SK-N-SH (cell line): ENCODE results near the gene PTPN5. TPM values are rescaled to one million over a fixed set of nuclear protein-coding genes. Genes with fewer than 3 reads are reported as not detected.

Source experiments
- CTCF ChIA-PET: fragments of 300-600, 350-600 bp; formaldehyde crosslinking; extraction: SDS; loops from one replicate; lab custom pipeline; 2021; lab: Yijun Ruan, JAX
- POLR2A ChIA-PET: fragments of 350-600 bp; sonication (Branson Sonifier 250); formaldehyde crosslinking; extraction: SDS; loops from one replicate; lab custom pipeline; 2020; ENCODE audit warnings: antibody characterized with exemption, inconsistent platforms; lab: Yijun Ruan, JAX
- DNase-seq: peaks from one replicate; pipeline ENCODE4 v3.0.0; 2012
- H2AFZ ChIP-seq: fragments of 200-600 bp; sonication (generic); 2 replicates; pipeline ENCODE4 v1.8.1; 2016; ENCODE audit warnings: antibody characterized with exemption, mild to moderate bottlenecking, low read depth
- H3F3A ChIP-seq: fragments of 200-600 bp; sonication (generic); replicated peaks from 2 replicates; pipeline ENCODE3; 2016; ENCODE audit warnings: antibody characterized with exemption, mild to moderate bottlenecking; ENCODE audit not compliant: insufficient read depth
- H3K27ac ChIP-seq, 2 experiments: fragments of 200-500 bp in 1 of 2; fragments of 200-600 bp in 1 of 2; sonication (Bioruptor generic) in 1 of 2; sonication (generic), shearing (Covaris generic) in 1 of 2; 2 replicates each; pipeline versions ENCODE4 v1.5.1 to v1.6.1; 2014 to 2016; ENCODE audit warnings: low read depth in 2 of 2, inconsistent platforms in 1 of 2, low read length in 1 of 2, mild to moderate bottlenecking in 1 of 2, mixed read lengths in 1 of 2
- H3K27me3 ChIP-seq: fragments of 200-600 bp; sonication (generic), shearing (Covaris generic); 2 replicates; pipeline ENCODE4 v1.6.1; 2016; ENCODE audit warnings: mixed run types; ENCODE audit not compliant: insufficient read depth
- H3K36me3 ChIP-seq, 2 experiments: fragments of 200-500 bp in 1 of 2; fragments of 200-600 bp in 1 of 2; sonication (Bioruptor generic) in 1 of 2; sonication (generic) in 1 of 2; replicated peaks in 1 of 2; 2 replicates each; pipeline versions ENCODE3 to v1.5.1; 2014 to 2016; ENCODE audit warnings: low read length in 1 of 2, mild to moderate bottlenecking in 1 of 2; ENCODE audit not compliant: insufficient read depth in 2 of 2, control insufficient read depth in 1 of 2
- H3K4me1 ChIP-seq, 2 experiments: fragments of 200-500 bp in 1 of 2; fragments of 200-600 bp in 1 of 2; sonication (Bioruptor generic) in 1 of 2; sonication (generic), shearing (Covaris generic) in 1 of 2; 2 replicates each; pipeline versions ENCODE4 v1.5.1 to v1.6.1; 2014 to 2016; ENCODE audit warnings: low read depth in 1 of 2, low read length in 1 of 2, mixed run types in 1 of 2; ENCODE audit not compliant: insufficient read depth in 2 of 2, control insufficient read depth in 1 of 2
- H3K4me2 ChIP-seq: fragments of 200-600 bp; sonication (generic), shearing (Covaris generic); 2 replicates; pipeline ENCODE4 v1.6.1; 2017; ENCODE audit warnings: mixed run types
- H3K4me3 ChIP-seq, 2 experiments: fragments of 200-500 bp in 1 of 2; fragments of 200-600 bp in 1 of 2; sonication (Bioruptor generic) in 1 of 2; sonication (generic), shearing (Covaris generic) in 1 of 2; 2 replicates each; pipeline versions ENCODE4 v1.5.1 to v1.8.1; 2014 to 2016; ENCODE audit warnings: low read depth in 2 of 2, inconsistent platforms in 1 of 2, low read length in 1 of 2, mild to moderate bottlenecking in 1 of 2, mixed read lengths in 1 of 2, moderate library complexity in 1 of 2
- H3K79me2 ChIP-seq: fragments of 200-600 bp; sonication (generic); 2 replicates; pipeline ENCODE4 v1.8.1; 2017; ENCODE audit warnings: mild to moderate bottlenecking; ENCODE audit not compliant: insufficient read depth
- H3K9ac ChIP-seq: fragments of 200-600 bp; sonication (generic); 2 replicates; pipeline ENCODE4 v1.6.1; 2017; ENCODE audit warnings: mixed run types
- H3K9me2 ChIP-seq: fragments of 200-600 bp; sonication (generic); 2 replicates; pipeline ENCODE4 v1.6.1; 2017; ENCODE audit warnings: mixed run types
- H3K9me3 ChIP-seq: fragments of 200-600 bp; sonication (generic); 2 replicates; pipeline ENCODE4 v1.6.1; 2017; ENCODE audit warnings: mixed run types, mild to moderate bottlenecking, moderate library complexity
- H4K20me1 ChIP-seq: fragments of 200-600 bp; sonication (generic); 2 replicates; pipeline ENCODE4 v1.6.1; 2017; ENCODE audit warnings: mild to moderate bottlenecking, mixed run types; ENCODE audit not compliant: insufficient read depth
- CHD2 ChIP-seq: fragments of 150-350 bp; IDR thresholded peaks from 2 replicates; pipeline ENCODE4 v1.6.1; 2018; ENCODE audit warnings: low read length; ENCODE audit not compliant: partially characterized antibody
- CTCF ChIP-seq: fragments of 200-600 bp; sonication (generic); IDR thresholded peaks from 2 replicates; pipeline ENCODE4 v1.6.1; 2017; ENCODE audit warnings: antibody characterized with exemption, mild to moderate bottlenecking, moderate library complexity
- ELF1 ChIP-seq: IDR thresholded peaks from 2 replicates; pipeline ENCODE4 v1.4.0; 2012
- EP300 ChIP-seq, 2 experiments: IDR thresholded peaks; 2 replicates each; pipeline versions ENCODE4 v1.4.0 to v1.6.1; 2012; ENCODE audit warnings: borderline replicate concordance in 1 of 2, low read depth in 1 of 2, low read length in 1 of 2
- EZH2phosphoT487 ChIP-seq: fragments of 200-600 bp; sonication (generic); IDR thresholded peaks from 2 replicates; pipeline ENCODE4 v1.6.1; 2017; ENCODE audit warnings: low read depth, mixed run types, mild to moderate bottlenecking, antibody characterized with exemption, moderate library complexity, borderline replicate concordance
- FOSL2 ChIP-seq: IDR thresholded peaks from 2 replicates; pipeline ENCODE4 v1.4.0; 2012; ENCODE audit warnings: low read depth, mild to moderate bottlenecking, moderate library complexity, borderline replicate concordance
- IRF3 ChIP-seq: fragments of 150-350 bp; IDR thresholded peaks from 2 replicates; pipeline ENCODE4 v1.6.1; 2016; ENCODE audit warnings: mild to moderate bottlenecking, low read depth, low read length
- JUND ChIP-seq: IDR thresholded peaks from 2 replicates; pipeline ENCODE4 v1.4.0; 2012
- MAX ChIP-seq: IDR thresholded peaks from 2 replicates; pipeline ENCODE4 v1.4.0; 2012; ENCODE audit warnings: low read depth
- MEF2A ChIP-seq: IDR thresholded peaks from 2 replicates; pipeline ENCODE4 v1.4.0; 2012; ENCODE audit warnings: low read depth, borderline replicate concordance
- MXI1 ChIP-seq: IDR thresholded peaks from 2 replicates; pipeline ENCODE4 v1.6.1; 2012; ENCODE audit warnings: mild to moderate bottlenecking, low read depth, low read length, improper control_type of control experiment
- NRF1 ChIP-seq: IDR thresholded peaks from 2 replicates; pipeline ENCODE4 v1.6.1; 2012; ENCODE audit warnings: low read depth, mild to moderate bottlenecking, low read length
- POLR2AphosphoS5 ChIP-seq: IDR thresholded peaks from 2 replicates; pipeline ENCODE4 v1.6.1; 2012; ENCODE audit warnings: low read depth, low read length
- SIN3A ChIP-seq: IDR thresholded peaks from 2 replicates; pipeline ENCODE4 v1.6.1; 2012; ENCODE audit warnings: low read depth, mild to moderate bottlenecking, low read length, moderate library complexity, borderline replicate concordance
- SMC3 ChIP-seq: IDR thresholded peaks from 2 replicates; pipeline ENCODE4 v1.6.1; 2012; ENCODE audit warnings: low read depth, low read length, improper control_type of control experiment
- TAF1 ChIP-seq: IDR thresholded peaks from 2 replicates; pipeline ENCODE4 v1.6.1; 2012; ENCODE audit warnings: low read depth, mild to moderate bottlenecking, low read length, moderate library complexity, borderline replicate concordance
- USF1 ChIP-seq: IDR thresholded peaks from 2 replicates; pipeline ENCODE4 v1.4.0; 2012; ENCODE audit warnings: low read depth, borderline replicate concordance
- YY1 ChIP-seq: IDR thresholded peaks from 2 replicates; pipeline ENCODE4 v1.4.0; 2012; ENCODE audit warnings: low read depth, mild to moderate bottlenecking
- WGBS: methylation state at CpG from one replicate; pipeline ENCODE4 v1.1.6; 2017; ENCODE audit warnings: low lambda C conversion rate; 5-methylcytosine and 5-hydroxymethylcytosine counted together
- polyA plus RNA-seq, 3 experiments: library from polyadenylated mRNA; depleted of rRNA; stranded (reverse); fragments of >200 nt; gene quantifications; 2 replicates each; pipeline ENCODE4 v1.2.3, GENCODE V29; 2012

The PTPN5 gene
- polyA plus RNA-seq, 1 of the 3 experiments (the other 2 are of a cell fraction): not detected

GRCh38 chr11:18771266-18772035, 20.1 kb downstream of the PTPN5 start:
- Histone ChIP-seq H3K36me3 (no peaks in the 10 kb centered on the region), H3K4me3 (no peak overlapping the region), H3F3A (no peaks in the 10 kb centered on the region), H3K27me3 (no peaks in the 10 kb centered on the region; the same call in 1 of the 2 replicates), H3K4me2 (no peak overlapping the region), H2AFZ (no peak overlapping the region; the same call in 1 of the 2 replicates), H3K27ac (no peak overlapping the region), H3K9ac (no peak overlapping the region), H3K9me2 (no peaks in the 10 kb centered on the region), H4K20me1 (no peaks in the 10 kb centered on the region), H3K79me2 (no peaks in the 10 kb centered on the region), H3K4me1 (no peaks in the 10 kb centered on the region), H3K9me3 (no peaks in the 10 kb centered on the region)
- TF ChIP-seq ELF1: no peak
- no peak for TF ChIP-seq FOSL2
- no peak for TF ChIP-seq MEF2A
- no peak for TF ChIP-seq SIN3A
- TF ChIP-seq CHD2: no peak
- no peak for TF ChIP-seq EP300 (IDR thresholded peaks at IDR 0.05; ENCODE audit: borderline replicate concordance in 1 of 2, low read depth in 1 of 2, low read length in 1 of 2)
- peak; percentile 36; the same call in 1 of the 2 replicates for TF ChIP-seq USF1
- no peak for DNase-seq
- WGBS: 67% methylated on average over 13 of the region's 13 CpGs
- CTCF ChIA-PET: interaction anchor here (0.7 to 2.0 kb wide), 5 partner anchors 8 to 656 kb away, joined by 3 to 9 read pairs (median 4); no protein-coding TSS in a partner anchor
- POLR2A ChIA-PET: no interaction called here

- no peaks in the 10 kb centered on the region for H3F3A ChIP-seq
- H3K9me2 ChIP-seq: no peaks in the 10 kb centered on the region
- 81% methylated on average over 11 of the region's 11 CpGs for WGBS
- H3K4me3 ChIP-seq: no peak overlapping the region
- H3K27ac ChIP-seq: no peak overlapping the region
- no peaks in the 10 kb centered on the region for H4K20me1 ChIP-seq
- no peaks in the 10 kb centered on the region for H3K79me2 ChIP-seq
- no peak overlapping the region for H3K9ac ChIP-seq
- CTCF ChIA-PET: interaction anchor here (0.7 to 2.0 kb wide), 4 partner anchors 9 to 656 kb away, joined by 3 to 9 read pairs (median 4); no protein-coding TSS in a partner anchor
- H3K4me1 ChIP-seq: no peaks in the 10 kb centered on the region
- POLR2A ChIA-PET: no interaction called here
- no peaks in the 10 kb centered on the region for H3K36me3 ChIP-seq
- no peak for DNase-seq
- H3K9me3 ChIP-seq: no peaks in the 10 kb centered on the region
- no peaks in the 10 kb centered on the region; the same call in 1 of the 2 replicates for H3K27me3 ChIP-seq
- H3K4me2 ChIP-seq: no peak overlapping the region
- no peak overlapping the region for H2AFZ ChIP-seq
- TF ChIP-seq EZH2phosphoT487 (no peak), EP300 (IDR thresholded peaks at IDR 0.05; ENCODE audit: borderline replicate concordance in 1 of 2, low read depth in 1 of 2, low read length in 1 of 2) (no peak), MAX (no peak), POLR2AphosphoS5 (no peak), JUND (no peak), TAF1 (no peak), IRF3 (no peak), YY1 (no peak), CTCF (no peak), NRF1 (no peak), SMC3 (no peak), MXI1 (no peak)
Measured at GRCh38 chr11:18770479-18771125, 21.0 kb downstream of the PTPN5 start.
